Measurements from ENCODE around the gene FCER1G. TPM values are rescaled to one million over a fixed set of nuclear protein-coding genes. Genes with fewer than 3 reads are reported as not detected.

FCER1G gene
- total and polyA plus RNA-seq, 4 donors: 25.4 to 77.1 (median 39.3) TPM

GRCh38 chr1:161260376-161261260 lies 45.5 kb downstream of the FCER1G start:
- no peak overlapping the region for H3K9ac ChIP-seq (ENCODE audit: low read depth in 1 of 2, low read length in 2 of 2)
- 63% methylated on average over 9 of the region's 9 CpGs for WGBS
- no peaks in the 10 kb centered on the region for H3K9me3 ChIP-seq (ENCODE audit: control insufficient read depth in 4 of 4, low read length in 3 of 4)
- TF ChIP-seq NR2F2 (IDR thresholded peaks at IDR 0.05): no peak
- TF ChIP-seq HNF4A (conservative IDR thresholded peaks at IDR 0.05): peak in 1 of 2 donors; percentile 36
- no peak overlapping the region for H3K27ac ChIP-seq (ENCODE audit: low read depth in 1 of 2, low read length in 2 of 2)
- H3K4me3 ChIP-seq (ENCODE audit: low read depth in 1 of 3, low read length in 3 of 3): no peak overlapping the region
- no peaks in the 10 kb centered on the region for H3K27me3 ChIP-seq (ENCODE audit: control insufficient read depth in 4 of 4, insufficient read depth in 4 of 4, low read length in 3 of 4)
- DNase-seq (ENCODE audit: low spot score): no peak
- no peaks in the 10 kb centered on the region for H3K36me3 ChIP-seq (ENCODE audit: control insufficient read depth in 4 of 4, insufficient read depth in 3 of 4, low read depth in 1 of 4, low read length in 3 of 4)
- H3K4me1 ChIP-seq (ENCODE audit: control insufficient read depth in 4 of 4, insufficient read depth in 4 of 4, low read length in 3 of 4): peaks cover under 1 to 11% (median 7%) of the 10 kb centered on the region in 4 donors

GRCh38 chr1:161261261-161262235 lies 46.5 kb downstream of the FCER1G start:
- TF ChIP-seq FOXA2 (IDR thresholded peaks at IDR 0.05): no peak
- TF ChIP-seq REST (IDR thresholded peaks at IDR 0.05): peak; percentile 46
- H3K4me3 ChIP-seq (ENCODE audit: low read depth in 1 of 3, low read length in 3 of 3): no peak overlapping the region
- no peak for DNase-seq (ENCODE audit: low spot score)
- H3K27me3 ChIP-seq (ENCODE audit: control insufficient read depth in 4 of 4, insufficient read depth in 4 of 4, low read length in 3 of 4): no peaks in the 10 kb centered on the region
- H3K27ac ChIP-seq (ENCODE audit: low read depth in 1 of 2, low read length in 2 of 2): no peak overlapping the region
- no peak overlapping the region for H3K9ac ChIP-seq (ENCODE audit: low read depth in 1 of 2, low read length in 2 of 2)
- WGBS: 81% methylated on average over 12 of the region's 12 CpGs
- no peaks in the 10 kb centered on the region for H3K9me3 ChIP-seq (ENCODE audit: control insufficient read depth in 4 of 4, low read length in 3 of 4)
- H3K36me3 ChIP-seq (ENCODE audit: control insufficient read depth in 4 of 4, insufficient read depth in 3 of 4, low read depth in 1 of 4, low read length in 3 of 4): no peaks in the 10 kb centered on the region
- peaks cover 0 to 10% (median 4%) of the 10 kb centered on the region in 4 donors for H3K4me1 ChIP-seq (ENCODE audit: control insufficient read depth in 4 of 4, insufficient read depth in 4 of 4, low read length in 3 of 4)

- 93% methylated on average over 5 of the region's 5 CpGs for WGBS
- no peak overlapping the region for H3K4me3 ChIP-seq (ENCODE audit: low read depth in 1 of 3, low read length in 3 of 3)
- H3K36me3 ChIP-seq (ENCODE audit: control insufficient read depth in 4 of 4, insufficient read depth in 3 of 4, low read depth in 1 of 4, low read length in 3 of 4): no peaks in the 10 kb centered on the region
- H3K27ac ChIP-seq (ENCODE audit: low read depth in 1 of 2, low read length in 2 of 2): no peak overlapping the region
- no peaks in the 10 kb centered on the region for H3K9me3 ChIP-seq (ENCODE audit: control insufficient read depth in 4 of 4, low read length in 3 of 4)
- H3K4me1 ChIP-seq (ENCODE audit: control insufficient read depth in 4 of 4, insufficient read depth in 4 of 4, low read length in 3 of 4): peaks cover 0 to 4% (median 0%) of the 10 kb centered on the region in 4 donors
- TF ChIP-seq YY1 (IDR thresholded peaks at IDR 0.05) (no peak), FOXA1 (IDR thresholded peaks at IDR 0.05) (no peak)
- DNase-seq (ENCODE audit: low spot score): no peak
- no peak overlapping the region for H3K9ac ChIP-seq (ENCODE audit: low read depth in 1 of 2, low read length in 2 of 2)
- H3K27me3 ChIP-seq (ENCODE audit: control insufficient read depth in 4 of 4, insufficient read depth in 4 of 4, low read length in 3 of 4): no peaks in the 10 kb centered on the region
Observed at GRCh38 chr1:161265305-161265704, 50.2 kb downstream of the FCER1G start.
